Vagina (tissue), 2 donors: ENCODE measurements around the gene PDE3A. TPM values are rescaled to one million over a fixed set of nuclear protein-coding genes. Genes with fewer than 3 reads are reported as not detected.
A peak's percentile ranks its signal among the peaks of the same experiment; 100 is the strongest.

Source experiments
- DNase-seq, 2 donors: peaks; one replicate each; pipeline ENCODE4 v3.0.0-alpha.2; 2017; ENCODE audit errors: extremely low spot score in 2 of 2
- H3K27ac ChIP-seq: fragments of 200-600 bp; sonication (generic); one replicate; pipeline ENCODE4 v1.5.1; 2019
- H3K27me3 ChIP-seq: fragments of 200-600 bp; sonication (generic); one replicate; pipeline ENCODE4 v1.5.1; 2019
- H3K36me3 ChIP-seq, 2 donors: fragments of 200-600 bp; sonication (generic); one replicate each; pipeline ENCODE4 v1.5.1; 2017 to 2019
- H3K4me1 ChIP-seq: fragments of 200-600 bp; sonication (generic); one replicate; pipeline ENCODE4 v1.5.1; 2019
- H3K4me3 ChIP-seq, 2 donors: fragments of 200-600 bp; sonication (generic); 1 replicate in 1 of 2; 2 replicates in 1 of 2; pipeline ENCODE4 v1.5.1; 2016 to 2019
- H3K9me3 ChIP-seq: fragments of 200-600 bp; sonication (generic); one replicate; pipeline ENCODE4 v1.5.1; 2019
- CTCF ChIP-seq, 3 experiments: fragments of 450-650 bp in 2 of 3; fragments of 200-600 bp in 1 of 3; sonication (generic) in 1 of 3; IDR thresholded peaks; one replicate each; pipeline ENCODE4 v1.5.1; 2017 to 2019; ENCODE audit warnings: antibody characterized with exemption in 3 of 3, mild to moderate bottlenecking in 2 of 3, moderate library complexity in 2 of 3
- POLR2A ChIP-seq, 2 donors: fragments of 450-650 bp; IDR thresholded peaks; one replicate each; pipeline ENCODE4 v1.6.1; 2017; ENCODE audit warnings: antibody characterized with exemption in 2 of 2, mild to moderate bottlenecking in 2 of 2, moderate library complexity in 2 of 2
- POLR2AphosphoS5 ChIP-seq, 2 donors: sonication (generic); formaldehyde crosslinking; IDR thresholded peaks; one replicate each; pipeline ENCODE4 v1.9.0; 2017; ENCODE audit warnings: antibody characterized with exemption in 2 of 2, mild to moderate bottlenecking in 2 of 2, low read depth in 1 of 2; ENCODE audit not compliant: insufficient read depth in 1 of 2
- intact Hi-C: fragments of 100-400 bp; cut with DNase I; formaldehyde crosslinking; loops from one replicate; pipeline ENCODE4 v1.15.1; 2023
- total RNA-seq: library from RNA; depleted of rRNA; stranded (reverse); fragments of >200 nt; gene quantifications from one replicate; pipeline ENCODE4 v1.2.3, GENCODE V29; 2016

Gene PDE3A
- total RNA-seq, 1 donor from 2014 or later: 9.6 TPM

- no peak for DNase-seq
- intact Hi-C loops: no loop called here
- H3K27ac ChIP-seq: no peak overlapping the region
- no peak for TF ChIP-seq CTCF (IDR thresholded peaks at IDR 0.05)
- TF ChIP-seq POLR2AphosphoS5 (IDR thresholded peaks at IDR 0.05; ENCODE audit: insufficient read depth in 1 of 2, low read depth in 1 of 2): no peak
- TF ChIP-seq POLR2A (IDR thresholded peaks at IDR 0.05): no peak
- H3K4me1 ChIP-seq: no peaks in the 10 kb centered on the region
- no peaks in the 10 kb centered on the region for H3K9me3 ChIP-seq
- no peak overlapping the region for H3K4me3 ChIP-seq
- H3K36me3 ChIP-seq: no peaks in the 10 kb centered on the region
- no peaks in the 10 kb centered on the region for H3K27me3 ChIP-seq
These were observed 52.2 kb downstream of the PDE3A start for GRCh38 chr12:20420557-20420956.

GRCh38 chr12:20421421-20421820 is 53.1 kb downstream of the PDE3A start:
- Histone ChIP-seq H3K9me3 (no peaks in the 10 kb centered on the region), H3K4me3 (no peak overlapping the region), H3K4me1 (no peaks in the 10 kb centered on the region), H3K36me3 (no peaks in the 10 kb centered on the region), H3K27ac (no peak overlapping the region), H3K27me3 (no peaks in the 10 kb centered on the region)
- intact Hi-C loops: no loop called here
- DNase-seq: no peak
- TF ChIP-seq POLR2A (IDR thresholded peaks at IDR 0.05) (no peak), CTCF (IDR thresholded peaks at IDR 0.05) (no peak), POLR2AphosphoS5 (IDR thresholded peaks at IDR 0.05; ENCODE audit: insufficient read depth in 1 of 2, low read depth in 1 of 2) (no peak)

GRCh38 chr12:20423557-20423956 is 55.2 kb downstream of the PDE3A start:
- TF ChIP-seq POLR2A (IDR thresholded peaks at IDR 0.05) (no peak), CTCF (IDR thresholded peaks at IDR 0.05) (no peak), POLR2AphosphoS5 (IDR thresholded peaks at IDR 0.05; ENCODE audit: insufficient read depth in 1 of 2, low read depth in 1 of 2) (no peak)
- Histone ChIP-seq H3K4me3 (no peak overlapping the region), H3K4me1 (no peaks in the 10 kb centered on the region), H3K27ac (no peak overlapping the region), H3K36me3 (no peaks in the 10 kb centered on the region), H3K9me3 (no peaks in the 10 kb centered on the region), H3K27me3 (no peaks in the 10 kb centered on the region)
- no peak for DNase-seq
- intact Hi-C loops: no loop called here

GRCh38 chr12:20424841-20425240 is 56.5 kb downstream of the PDE3A start:
- intact Hi-C loops: no loop called here
- no peaks in the 10 kb centered on the region for H3K36me3 ChIP-seq
- H3K27me3 ChIP-seq: no peaks in the 10 kb centered on the region
- no peaks in the 10 kb centered on the region for H3K4me1 ChIP-seq
- no peak overlapping the region for H3K27ac ChIP-seq
- no peak overlapping the region for H3K4me3 ChIP-seq
- TF ChIP-seq POLR2A (IDR thresholded peaks at IDR 0.05): no peak
- DNase-seq: no peak
- no peaks in the 10 kb centered on the region for H3K9me3 ChIP-seq

GRCh38 chr12:20426191-20426590 is 57.9 kb downstream of the PDE3A start:
- H3K4me3 ChIP-seq: no peak overlapping the region
- intact Hi-C loops: no loop called here
- no peak for DNase-seq
- no peaks in the 10 kb centered on the region for H3K27me3 ChIP-seq
- H3K4me1 ChIP-seq: no peaks in the 10 kb centered on the region
- no peaks in the 10 kb centered on the region for H3K9me3 ChIP-seq
- H3K27ac ChIP-seq: no peak overlapping the region
- TF ChIP-seq POLR2AphosphoS5 (IDR thresholded peaks at IDR 0.05; ENCODE audit: insufficient read depth in 1 of 2, low read depth in 1 of 2) (peak in 1 of 2 donors; percentile 90), CTCF (IDR thresholded peaks at IDR 0.05) (no peak)
- H3K36me3 ChIP-seq: no peaks in the 10 kb centered on the region

GRCh38 chr12:20426957-20427356 is 58.6 kb downstream of the PDE3A start:
- Histone ChIP-seq H3K36me3 (no peaks in the 10 kb centered on the region), H3K9me3 (no peaks in the 10 kb centered on the region), H3K4me1 (no peaks in the 10 kb centered on the region), H3K27ac (no peak overlapping the region), H3K4me3 (no peak overlapping the region), H3K27me3 (no peaks in the 10 kb centered on the region)
- TF ChIP-seq POLR2AphosphoS5 (IDR thresholded peaks at IDR 0.05; ENCODE audit: insufficient read depth in 1 of 2, low read depth in 1 of 2): no peak
- no peak for TF ChIP-seq CTCF (IDR thresholded peaks at IDR 0.05)
- no peak for DNase-seq
- intact Hi-C loops: no loop called here
